ENCODE data around the gene P4HB.

DNA sequence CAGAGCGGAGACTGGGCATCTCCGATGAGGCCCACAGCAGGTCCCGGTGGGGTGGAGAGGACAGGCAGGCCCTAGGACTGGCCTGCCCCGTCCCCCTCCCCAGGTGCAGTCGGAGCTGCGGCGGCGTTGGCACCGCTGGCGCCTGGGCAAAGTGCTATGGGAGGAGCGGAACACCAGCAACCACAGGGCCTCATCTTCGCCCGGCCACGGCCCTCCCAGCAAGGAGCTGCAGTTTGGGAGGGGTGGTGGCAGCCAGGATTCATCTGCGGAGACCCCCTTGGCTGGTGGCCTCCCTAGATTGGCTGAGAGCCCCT is 47.0 kb downstream of the P4HB start:
- no peak for TF ChIP-seq ARNTL (CRISPR knock-in tag; IDR thresholded peaks at IDR 0.05; ENCODE audit: borderline replicate concordance, low read depth)
- TF ChIP-seq ZNF8 (CRISPR knock-in tag; IDR thresholded peaks at IDR 0.05), result no peak
- TF ChIP-seq, protein P1, sequence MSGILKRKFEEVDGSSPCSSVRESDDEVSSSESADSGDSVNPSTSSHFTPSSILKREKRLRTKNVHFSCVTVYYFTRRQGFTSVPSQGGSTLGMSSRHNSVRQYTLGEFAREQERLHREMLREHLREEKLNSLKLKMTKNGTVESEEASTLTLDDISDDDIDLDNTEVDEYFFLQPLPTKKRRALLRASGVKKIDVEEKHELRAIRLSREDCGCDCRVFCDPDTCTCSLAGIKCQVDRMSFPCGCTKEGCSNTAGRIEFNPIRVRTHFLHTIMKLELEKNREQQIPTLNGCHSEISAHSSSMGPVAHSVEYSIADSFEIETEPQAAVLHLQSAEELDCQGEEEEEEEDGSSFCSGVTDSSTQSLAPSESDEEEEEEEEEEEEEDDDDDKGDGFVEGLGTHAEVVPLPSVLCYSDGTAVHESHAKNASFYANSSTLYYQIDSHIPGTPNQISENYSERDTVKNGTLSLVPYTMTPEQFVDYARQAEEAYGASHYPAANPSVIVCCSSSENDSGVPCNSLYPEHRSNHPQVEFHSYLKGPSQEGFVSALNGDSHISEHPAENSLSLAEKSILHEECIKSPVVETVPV (CRISPR knock-in tag; IDR thresholded peaks at IDR 0.05), result no peak
- no peak for TF ChIP-seq ZFP3 (CRISPR knock-in tag; IDR thresholded peaks at IDR 0.05)
- no peak for TF ChIP-seq RARB (CRISPR knock-in tag; IDR thresholded peaks at IDR 0.05)
- TF ChIP-seq, protein P2, sequence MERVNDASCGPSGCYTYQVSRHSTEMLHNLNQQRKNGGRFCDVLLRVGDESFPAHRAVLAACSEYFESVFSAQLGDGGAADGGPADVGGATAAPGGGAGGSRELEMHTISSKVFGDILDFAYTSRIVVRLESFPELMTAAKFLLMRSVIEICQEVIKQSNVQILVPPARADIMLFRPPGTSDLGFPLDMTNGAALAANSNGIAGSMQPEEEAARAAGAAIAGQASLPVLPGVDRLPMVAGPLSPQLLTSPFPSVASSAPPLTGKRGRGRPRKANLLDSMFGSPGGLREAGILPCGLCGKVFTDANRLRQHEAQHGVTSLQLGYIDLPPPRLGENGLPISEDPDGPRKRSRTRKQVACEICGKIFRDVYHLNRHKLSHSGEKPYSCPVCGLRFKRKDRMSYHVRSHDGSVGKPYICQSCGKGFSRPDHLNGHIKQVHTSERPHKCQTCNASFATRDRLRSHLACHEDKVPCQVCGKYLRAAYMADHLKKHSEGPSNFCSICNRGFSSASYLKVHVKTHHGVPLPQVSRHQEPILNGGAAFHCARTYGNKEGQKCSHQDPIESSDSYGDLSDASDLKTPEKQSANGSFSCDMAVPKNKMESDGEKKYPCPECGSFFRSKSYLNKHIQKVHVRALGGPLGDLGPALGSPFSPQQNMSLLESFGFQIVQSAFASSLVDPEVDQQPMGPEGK (CRISPR knock-in tag; IDR thresholded peaks at IDR 0.05; ENCODE audit: borderline replicate concordance), result no peak

All from SK-N-SH treated with all-trans-retinoic acid at 6 μM for 48 hours (cell line).